HG02943 (cell line): ENCODE measurements around the gene TPST2.
"Not testable (repeated sequence)": the region's sequence is repeated elsewhere in the genome, so short reads cannot be mapped to it uniquely, and the experiment has no call there.

ENCODE experiments used
- ATAC-seq: cut with Tn5 transposase; IDR thresholded peaks from one replicate; pipeline ENCODE4 v1.9.1; 2021; ENCODE audit warnings: mild to moderate bottlenecking, low read depth, moderate library complexity; ENCODE audit not compliant: unreplicated experiment

Gene TPST2

DNA sequence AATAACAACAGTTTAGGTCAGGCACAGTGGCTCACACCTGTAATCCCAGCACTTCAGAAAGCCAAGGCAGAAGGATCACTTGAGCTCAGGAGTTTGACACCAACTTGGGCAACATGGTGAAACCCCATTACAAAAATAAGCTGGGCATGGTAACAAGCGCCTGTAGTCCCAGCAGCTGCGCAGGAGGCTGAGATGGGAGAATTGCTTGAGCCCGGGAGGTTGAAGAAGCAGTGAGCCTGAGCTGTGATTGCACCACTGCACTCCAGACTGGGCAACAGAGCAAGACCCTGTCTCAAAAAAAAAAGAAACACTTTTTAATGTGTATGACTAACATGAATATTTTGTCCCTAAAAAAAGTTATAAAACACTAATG is 53.2 kb downstream of the TPST2 start:
- ATAC-seq: no peak

DNA sequence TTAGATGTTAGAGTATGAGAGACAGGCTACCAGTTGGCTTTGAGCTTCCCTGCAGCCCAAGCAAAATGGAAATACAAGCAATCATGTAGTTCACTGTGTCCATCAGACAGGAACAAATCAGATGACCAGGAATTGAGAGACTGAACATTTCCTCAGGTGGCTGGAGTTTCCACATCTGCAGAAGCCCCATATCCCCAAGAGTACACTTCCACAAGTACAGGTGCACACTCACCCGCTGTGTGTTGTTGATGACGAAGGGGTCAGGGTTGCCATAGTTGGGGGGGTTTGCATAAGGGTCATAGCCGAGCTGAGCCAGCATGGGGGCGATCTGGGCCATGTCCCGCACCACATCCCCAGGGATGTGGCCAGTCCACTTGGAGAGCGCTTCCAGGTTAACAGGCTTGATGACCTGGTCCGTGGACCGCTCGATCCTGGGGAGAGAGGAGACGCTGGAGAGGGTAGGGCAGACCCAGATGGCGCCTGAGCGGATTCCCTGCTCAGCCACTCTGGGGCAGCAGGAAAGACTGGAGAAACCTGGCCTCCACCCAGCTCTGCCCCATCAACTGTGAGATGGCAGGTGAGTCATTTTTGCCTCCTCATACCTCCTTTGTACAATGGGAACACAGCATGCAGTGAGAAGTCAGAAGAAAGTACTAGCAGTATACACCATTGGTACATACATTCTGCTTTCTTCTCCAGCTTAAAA is 53.7 kb downstream of the TPST2 start:
- no peak for ATAC-seq

DNA sequence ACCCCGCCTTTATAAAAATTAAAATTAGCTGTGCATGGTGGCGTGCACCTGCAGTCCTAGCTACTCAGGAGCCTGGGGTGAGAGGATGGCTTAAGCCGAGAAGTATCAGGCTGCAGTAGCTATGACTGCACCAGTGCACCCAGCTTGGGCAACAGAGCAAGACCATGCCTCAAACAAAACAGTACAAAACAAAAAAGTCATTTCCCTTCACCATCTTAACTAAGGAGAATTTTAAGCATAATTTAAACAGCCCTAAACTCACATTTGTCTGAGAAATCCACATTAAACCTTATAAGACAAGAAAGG is 54.4 kb downstream of the TPST2 start:
- no peak for ATAC-seq

DNA sequence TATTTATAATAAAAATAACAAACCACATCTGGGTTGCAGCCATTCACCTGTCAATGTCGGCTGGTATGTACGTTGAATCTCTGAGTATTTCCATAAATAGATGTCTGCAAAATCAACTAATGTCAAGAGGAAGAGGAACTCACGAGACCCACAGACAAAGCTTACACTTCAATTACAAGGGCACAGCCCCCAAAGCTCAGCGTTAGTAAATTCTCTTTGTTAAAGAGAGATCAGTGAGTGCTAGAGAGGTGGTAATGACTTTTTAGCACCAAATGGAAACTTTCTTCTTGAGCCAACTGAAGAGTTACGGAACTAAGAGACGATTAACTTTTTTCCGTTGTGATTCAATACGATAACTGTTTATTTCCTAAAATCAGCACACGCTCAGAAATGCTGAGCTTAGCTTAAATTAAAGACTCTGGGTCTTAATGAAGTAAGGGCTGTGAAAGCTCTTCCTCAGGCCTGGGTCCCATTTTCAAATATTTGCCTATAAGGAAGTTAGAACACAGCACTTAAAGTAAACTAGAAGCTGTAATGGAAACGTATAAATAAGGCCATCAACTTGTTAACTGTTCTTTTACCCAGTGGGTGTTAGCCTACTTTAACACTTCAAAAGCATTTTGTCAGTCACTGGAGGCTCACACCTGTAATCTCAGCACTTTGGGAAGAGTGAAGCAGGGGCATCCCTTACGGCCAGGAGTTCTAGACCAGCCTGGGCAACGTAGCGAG is 54.9 kb downstream of the TPST2 start:
- no peak for ATAC-seq

DNA sequence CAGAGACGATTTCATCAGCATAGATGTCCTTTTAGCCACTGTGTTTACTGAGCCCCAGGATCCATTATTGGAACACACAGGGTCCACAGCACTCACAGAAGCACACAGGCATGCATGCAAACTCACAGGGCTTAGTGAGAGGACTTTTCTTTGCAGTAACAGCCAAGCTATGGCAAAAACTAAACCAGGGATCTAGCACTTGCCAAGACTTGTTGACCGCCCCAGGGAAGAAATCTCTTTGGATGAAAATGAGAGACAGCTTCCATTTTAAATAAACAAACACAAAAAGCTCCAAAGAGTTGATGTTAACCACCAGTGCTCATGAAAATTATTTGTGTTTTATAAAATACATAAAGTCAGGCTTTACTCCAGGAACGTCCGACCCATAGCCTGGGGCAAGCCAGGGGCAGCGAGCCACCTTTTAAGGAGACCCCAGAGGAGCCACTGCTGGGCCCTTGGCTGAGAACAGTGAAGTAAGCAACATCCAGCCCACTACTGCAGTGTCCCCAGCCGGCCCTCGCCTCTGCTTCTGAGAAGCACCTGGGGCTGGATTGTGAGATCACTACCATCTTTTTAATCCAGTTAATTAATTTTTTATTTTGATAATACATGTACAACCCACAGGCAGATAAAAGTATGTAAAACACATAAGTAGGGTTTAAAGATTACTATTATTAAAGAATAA is 55.6 kb downstream of the TPST2 start:
- ATAC-seq: no peak

DNA sequence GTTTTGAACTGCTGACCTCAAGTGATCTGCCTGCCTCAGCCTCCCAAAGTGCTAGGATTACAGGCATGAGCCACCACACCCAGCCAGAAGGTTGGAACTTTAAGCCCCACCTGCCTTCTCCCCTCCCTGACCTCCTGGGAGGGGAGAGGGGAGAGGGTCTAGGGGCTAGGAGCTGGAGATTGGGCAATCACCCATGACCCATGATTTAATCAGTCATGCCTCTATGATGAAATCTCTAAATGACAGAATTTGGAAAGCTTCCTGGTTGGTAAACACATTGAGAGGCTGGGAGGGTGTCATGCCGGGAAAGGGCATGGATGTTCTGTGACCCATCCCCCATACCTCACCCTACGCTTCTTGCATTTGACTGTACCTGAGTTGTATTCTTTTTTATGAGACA is 60.6 kb downstream of the TPST2 start:
- no peak for ATAC-seq

DNA sequence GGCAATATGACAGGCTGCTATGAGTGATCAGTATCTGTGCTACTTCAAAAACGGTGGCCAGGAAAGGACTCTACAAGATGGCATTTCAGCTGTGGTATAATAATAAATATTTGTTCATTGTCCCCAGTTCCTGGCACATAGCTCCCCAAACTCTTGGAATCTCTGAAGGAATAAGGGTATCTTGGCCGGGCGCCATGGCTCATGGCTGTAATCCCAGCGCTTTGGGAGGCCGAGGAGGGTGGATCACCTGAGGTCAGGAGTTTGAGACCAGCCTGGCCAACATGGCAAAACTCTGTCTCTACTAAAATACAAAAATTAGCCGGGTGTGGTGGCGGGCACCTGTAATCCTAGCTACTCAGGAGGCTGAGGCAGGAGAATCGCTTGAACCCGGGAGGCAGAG is 61.4 kb downstream of the TPST2 start:
- ATAC-seq: not testable (repeated sequence)

DNA sequence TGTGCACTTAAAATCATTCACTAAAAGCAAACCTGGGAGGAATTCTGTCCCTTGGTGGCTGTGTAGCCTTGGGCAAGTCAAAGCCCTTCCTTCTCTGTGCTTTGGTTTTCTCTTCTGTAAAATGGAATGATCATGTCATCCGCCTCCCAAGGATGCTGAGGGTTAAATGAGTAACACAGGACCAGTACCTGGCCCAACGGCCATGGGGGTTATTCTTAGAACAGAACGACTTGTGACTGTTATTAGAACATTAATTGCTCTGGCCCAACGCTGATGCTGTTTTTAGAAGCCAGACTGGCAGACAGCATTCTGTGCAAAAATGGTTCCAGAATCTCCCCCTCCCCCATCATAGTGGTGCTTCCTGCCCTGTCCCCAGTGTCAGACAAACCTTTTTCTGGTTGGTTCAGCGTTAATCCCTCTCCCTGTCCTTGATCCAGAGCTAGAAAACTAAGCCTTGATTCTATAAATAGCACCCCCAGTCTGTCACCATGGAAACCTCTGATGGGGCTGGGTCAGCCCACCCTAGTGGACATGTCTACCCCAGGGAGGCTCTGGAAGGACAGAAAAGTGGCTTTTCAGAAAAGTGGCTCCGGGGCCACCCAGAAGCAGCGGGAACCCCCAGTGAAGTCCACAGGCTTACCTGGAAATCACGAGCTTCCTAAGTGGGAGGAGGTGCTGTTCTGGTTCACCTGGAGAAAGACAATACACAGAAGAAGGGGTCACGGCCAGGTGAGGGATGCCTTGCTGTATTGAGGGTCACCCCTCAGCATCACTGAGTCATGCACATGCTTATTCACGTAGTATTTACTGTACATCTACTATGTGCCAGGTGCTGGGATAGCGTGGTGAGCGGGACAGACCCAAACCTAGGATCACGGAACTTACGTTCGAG is 62.1 kb downstream of the TPST2 start:
- no peak for ATAC-seq

DNA sequence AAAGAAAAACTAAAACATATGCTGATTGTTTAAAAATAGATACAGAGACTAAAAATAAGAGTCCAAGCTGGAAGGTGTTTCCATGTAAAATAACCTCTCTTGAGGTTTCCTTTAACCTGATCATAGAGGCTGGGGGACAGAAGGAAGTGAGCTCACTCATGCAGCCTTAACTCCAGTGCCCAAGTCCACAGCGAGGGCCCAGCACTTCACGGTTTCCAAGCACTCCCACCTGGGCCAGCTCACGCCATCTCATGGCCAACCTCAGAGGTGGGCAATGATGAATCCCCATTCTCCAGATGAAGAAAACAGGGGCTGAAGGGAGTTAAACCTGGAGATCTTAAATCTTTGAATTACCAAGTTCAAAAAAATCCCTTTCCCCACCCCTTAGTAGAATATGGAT is 62.8 kb downstream of the TPST2 start:
- ATAC-seq: no peak

DNA sequence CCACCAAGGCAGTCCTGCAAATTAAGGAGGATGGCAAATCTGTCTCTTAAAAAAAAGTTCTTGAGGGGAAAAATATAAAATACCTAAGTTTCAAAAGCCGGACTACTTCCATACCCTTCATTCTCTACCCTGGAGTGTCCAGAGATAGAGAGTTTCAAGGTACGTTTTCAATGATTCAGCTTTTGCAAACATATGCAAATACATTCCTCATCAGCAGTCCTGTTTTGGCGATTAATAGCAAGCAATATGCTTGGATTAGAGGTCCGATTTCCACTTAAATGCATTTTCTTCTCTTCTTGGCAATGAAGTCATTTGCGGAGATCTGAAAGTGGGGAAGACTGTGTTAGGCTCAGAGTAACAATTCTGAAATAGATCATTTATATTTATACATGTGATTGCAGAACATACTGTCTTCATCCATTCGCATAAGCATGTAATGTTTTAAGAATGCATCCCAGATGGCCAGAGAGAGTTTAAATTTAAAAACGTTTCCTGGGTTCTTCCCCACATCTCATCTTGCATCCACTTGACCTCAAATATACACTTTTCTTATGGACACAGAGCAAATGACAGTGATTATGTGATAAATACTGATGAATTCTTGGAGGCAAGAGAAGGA is 63.9 kb downstream of the TPST2 start:
- ATAC-seq: no peak

DNA sequence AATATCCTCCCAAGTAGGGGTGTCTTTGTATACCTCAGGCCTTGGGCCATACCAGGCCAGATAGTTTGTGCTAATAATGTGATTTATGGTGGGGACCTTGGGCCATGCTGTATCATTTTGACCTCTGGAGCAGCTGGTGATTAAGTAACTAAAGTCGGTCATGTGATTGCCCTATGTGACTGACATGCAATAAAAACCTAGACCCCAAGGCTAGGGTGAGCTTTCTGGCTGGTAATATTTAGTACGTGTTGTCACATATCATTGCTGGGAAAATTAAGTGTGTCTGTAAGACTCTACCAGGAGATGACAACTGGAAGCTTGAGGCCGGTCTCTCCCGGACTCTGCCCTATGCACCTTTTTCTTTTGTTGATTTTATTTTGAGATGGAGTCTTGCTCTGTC is 65.1 kb downstream of the TPST2 start:
- no peak for ATAC-seq

DNA sequence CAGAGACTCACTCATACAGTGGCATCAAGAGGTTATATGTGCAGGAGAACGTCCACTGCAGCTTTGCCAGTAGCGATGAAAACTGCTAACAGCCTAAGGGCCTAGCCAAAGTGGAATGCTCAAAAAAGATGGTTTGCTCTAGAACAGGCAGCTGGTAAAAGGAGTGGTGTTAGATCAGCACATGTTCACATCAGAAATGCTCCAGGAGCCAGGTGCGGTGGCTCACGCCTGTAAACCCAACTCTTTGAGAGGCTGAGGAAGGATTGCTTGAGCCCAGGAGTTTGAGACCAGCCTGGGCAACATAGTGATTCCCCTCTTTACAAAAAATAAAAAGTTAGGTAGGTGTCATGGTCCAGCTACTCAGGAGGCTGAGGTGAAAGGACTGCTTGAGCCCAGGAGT is 67.3 kb downstream of the TPST2 start:
- ATAC-seq: no peak

DNA sequence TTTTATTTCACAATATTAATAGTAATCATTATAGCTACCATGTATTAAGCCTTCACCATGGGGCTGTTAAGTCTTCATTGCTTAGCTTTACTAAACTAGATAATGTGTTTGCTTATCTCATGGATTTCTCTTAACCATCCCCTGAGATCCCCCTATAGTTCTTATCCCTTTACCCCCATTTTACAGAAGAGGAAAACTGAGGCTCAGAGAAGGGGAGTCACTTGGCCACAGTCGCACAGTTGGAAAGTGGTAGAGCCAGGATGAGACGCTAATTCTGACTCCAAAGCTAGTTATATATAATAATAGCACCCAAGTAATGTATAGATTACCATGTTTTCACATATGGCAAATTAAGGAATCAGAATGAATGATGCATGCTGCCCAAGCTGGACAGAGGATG is 67.9 kb downstream of the TPST2 start:
- no peak for ATAC-seq

DNA sequence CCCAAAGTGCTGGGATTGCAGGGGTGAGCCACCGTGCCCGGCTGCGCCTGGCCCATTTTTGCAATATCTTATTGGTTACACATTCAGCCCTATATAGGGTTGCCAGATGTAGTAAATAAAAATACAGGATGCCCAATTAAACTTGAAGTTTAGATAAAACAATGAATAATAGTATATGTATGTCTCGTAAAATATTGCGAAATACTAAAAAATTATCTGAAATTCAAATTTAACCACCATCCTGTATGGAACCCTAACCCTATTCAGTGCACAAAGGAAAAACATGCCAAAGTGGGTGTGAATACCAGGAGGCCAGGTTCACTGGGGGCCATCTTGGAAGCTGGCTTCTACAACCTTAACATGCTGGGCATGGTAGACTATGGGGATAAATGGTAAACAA is 72.5 kb downstream of the TPST2 start:
- ATAC-seq: no peak

DNA sequence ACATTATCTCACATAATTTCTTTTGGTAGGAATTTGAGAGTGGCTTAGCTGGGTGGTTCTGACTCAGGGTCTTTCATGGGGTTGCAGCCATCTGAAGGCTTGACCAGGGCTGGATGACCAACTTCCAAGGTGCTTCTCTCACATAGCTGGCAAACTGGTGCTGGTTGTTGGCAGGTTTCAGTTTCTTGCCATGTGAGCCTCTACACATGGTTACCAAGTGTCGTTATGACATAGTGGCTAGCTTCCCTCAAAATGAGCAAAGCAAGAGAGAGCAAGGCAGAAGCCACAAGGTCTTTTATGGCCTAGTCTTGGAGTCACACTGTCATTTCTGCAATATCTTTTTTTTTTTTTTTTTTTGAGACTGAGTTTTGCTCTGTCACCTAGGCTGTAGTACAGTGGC is 73.4 kb downstream of the TPST2 start:
- no peak for ATAC-seq

DNA sequence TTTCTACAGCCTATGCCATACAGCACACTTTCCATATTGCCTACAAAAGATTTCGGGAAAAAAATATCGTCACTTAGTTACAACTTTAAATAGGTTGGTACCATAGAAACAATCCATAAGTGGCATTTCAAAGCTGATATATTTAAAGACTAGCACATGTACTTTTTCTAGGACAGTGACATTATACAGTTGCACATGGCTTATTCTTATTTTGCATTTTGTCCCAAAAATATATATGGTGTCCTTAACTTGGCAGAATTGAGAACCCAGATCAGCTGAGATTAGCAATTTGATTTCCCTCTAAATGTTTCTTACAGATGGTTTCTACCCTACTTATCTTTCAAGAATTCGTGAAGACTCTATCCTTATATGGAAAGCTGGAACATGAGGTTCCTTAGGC is 74.0 kb downstream of the TPST2 start:
- ATAC-seq: no peak

DNA sequence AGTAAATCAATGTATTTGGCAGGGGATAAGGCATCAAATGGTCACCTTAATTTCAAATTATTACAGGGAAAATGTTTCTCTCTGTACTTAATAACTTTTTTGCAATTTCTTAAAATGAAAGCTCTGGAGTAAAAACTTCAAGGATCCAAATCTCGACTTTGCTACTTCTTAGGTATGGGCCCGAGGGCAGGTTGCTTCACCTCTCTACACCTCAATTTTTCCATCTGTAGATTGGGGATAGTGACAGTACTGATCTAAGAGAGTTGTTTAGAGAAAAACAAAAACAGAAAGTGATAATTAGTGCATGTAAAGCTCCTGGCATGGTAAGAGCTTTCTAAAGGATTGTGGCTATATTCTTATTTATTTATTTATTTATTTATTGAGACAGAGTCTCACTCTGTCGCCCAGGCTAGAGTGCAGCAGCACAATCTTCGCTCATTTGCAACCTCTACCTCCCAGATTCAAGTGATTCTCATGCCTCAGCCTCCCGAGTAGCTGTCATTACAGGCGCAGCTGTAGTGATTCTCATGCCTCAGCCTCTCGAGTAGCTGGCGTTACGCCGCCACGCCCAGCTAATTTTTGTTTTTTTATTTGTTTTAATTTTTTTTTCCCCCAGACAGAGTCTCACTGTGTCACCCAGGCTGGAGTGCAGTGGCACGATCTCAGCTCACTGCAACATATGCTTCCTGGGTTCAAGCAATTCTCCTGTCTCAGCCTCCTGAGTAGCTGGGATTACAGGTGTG is 75.3 kb downstream of the TPST2 start:
- ATAC-seq: no peak

DNA sequence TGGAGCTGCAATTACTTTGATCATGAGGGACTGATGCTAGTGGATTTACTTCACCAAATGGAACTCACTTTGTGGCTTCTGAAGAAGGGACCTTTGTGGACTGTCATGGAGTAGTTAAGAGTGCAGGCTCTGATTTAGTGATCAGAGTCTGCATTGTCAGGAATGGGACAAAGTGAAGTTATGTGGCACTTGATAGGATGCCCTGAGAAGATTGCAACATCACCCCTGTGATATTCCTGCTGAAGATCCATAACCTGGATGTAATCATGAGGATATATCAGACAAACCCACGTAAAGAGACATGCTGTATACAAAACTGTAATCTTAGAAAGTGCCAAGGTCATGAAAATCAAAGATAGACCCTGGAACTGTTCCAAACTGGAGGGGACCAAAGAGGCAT is 76.1 kb downstream of the TPST2 start:
- no peak for ATAC-seq

DNA sequence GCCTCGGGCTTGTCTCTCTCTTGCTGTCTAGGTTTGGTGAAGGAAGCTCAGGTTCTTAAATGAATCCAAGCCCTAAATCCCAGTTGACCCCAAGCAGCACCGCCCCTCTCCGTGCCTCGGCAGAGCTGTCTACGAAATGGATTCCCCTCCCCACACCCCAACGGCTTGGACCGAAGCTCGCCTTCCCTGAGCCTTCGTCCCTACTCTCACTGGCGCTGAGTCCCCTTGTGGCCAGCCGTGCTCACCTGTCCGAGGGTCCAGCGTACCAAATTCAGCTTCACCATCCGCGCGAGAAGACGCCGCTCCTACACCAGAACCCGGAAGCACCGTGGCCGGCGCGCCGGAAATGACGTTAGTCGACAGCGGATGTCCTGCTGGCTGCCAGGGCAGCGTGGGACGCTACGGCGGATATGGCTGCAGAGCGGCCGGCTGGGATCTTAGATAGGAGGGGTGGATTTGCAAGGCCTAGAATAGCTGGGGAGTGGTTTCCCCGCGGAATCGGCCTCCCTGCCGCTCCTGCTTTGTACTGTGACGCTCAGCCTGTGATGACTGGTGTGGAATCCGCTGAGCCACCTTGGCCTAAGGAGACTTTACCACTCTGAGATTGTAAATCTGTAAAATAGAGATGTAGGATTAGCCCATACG is 77.7 kb downstream of the TPST2 start, which contains the start of gene TFIP11:
Gene TFIP11 (minus strand): TSS at position 325 of the 645 bp plus-strand sequence. CDS start 2,201 bp downstream, outside the sequence.
- peak; percentile 97 for ATAC-seq
